ENCODE data around the gene SYNPO2. TPM values are rescaled to one million over a fixed set of nuclear protein-coding genes. Genes with fewer than 3 reads are reported as not detected.
"Not testable (repeated sequence)": the region's sequence is repeated elsewhere in the genome, so short reads cannot be mapped to it uniquely, and the experiment has no call there.

The SYNPO2 gene
- total and polyA plus RNA-seq, 3 donors from 2014 or later: 29.1 to 53.4 (median 44.3) TPM

DNA sequence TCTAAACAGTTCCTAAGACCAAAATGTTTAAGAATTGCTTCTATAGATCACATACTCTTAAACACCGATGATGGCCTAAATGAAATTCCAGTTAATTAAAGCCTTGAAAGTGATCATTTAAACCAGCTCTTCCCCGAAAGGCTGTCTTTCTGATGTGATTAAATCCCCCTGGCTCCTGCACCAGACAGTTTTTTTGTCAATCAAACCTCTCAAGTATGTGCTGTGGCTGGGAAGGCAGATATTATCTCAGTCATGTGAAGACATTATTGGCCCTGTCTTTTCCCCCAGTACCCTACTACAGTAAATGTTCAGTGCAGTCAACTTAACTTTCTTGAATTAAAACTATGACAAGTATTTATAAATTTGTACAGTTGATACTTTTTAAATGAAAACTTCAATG is 126.0 kb downstream of the SYNPO2 start:
- Histone ChIP-seq H3K27ac (no peak overlapping the region), H3K4me3 (no peak overlapping the region), H3K9me3 (no peaks in the 10 kb centered on the region), H3K4me1 (no peaks in the 10 kb centered on the region), H3K36me3 (ENCODE audit: low read depth, missing control alignments) (no peaks in the 10 kb centered on the region), H3K27me3 (no peaks in the 10 kb centered on the region)
- WGBS, 2 donors: 90 to 95% methylated on average over 2 of the region's 2 CpGs
- intact Hi-C loops (cut with DNase I; ENCODE audit: low total_unique reads): no loop called here
- TF ChIP-seq, protein P1, sequence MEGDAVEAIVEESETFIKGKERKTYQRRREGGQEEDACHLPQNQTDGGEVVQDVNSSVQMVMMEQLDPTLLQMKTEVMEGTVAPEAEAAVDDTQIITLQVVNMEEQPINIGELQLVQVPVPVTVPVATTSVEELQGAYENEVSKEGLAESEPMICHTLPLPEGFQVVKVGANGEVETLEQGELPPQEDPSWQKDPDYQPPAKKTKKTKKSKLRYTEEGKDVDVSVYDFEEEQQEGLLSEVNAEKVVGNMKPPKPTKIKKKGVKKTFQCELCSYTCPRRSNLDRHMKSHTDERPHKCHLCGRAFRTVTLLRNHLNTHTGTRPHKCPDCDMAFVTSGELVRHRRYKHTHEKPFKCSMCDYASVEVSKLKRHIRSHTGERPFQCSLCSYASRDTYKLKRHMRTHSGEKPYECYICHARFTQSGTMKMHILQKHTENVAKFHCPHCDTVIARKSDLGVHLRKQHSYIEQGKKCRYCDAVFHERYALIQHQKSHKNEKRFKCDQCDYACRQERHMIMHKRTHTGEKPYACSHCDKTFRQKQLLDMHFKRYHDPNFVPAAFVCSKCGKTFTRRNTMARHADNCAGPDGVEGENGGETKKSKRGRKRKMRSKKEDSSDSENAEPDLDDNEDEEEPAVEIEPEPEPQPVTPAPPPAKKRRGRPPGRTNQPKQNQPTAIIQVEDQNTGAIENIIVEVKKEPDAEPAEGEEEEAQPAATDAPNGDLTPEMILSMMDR (IDR thresholded peaks at IDR 0.05): no peak
- TF ChIP-seq POLR2A (IDR thresholded peaks at IDR 0.05): no peak
- no peak for DNase-seq

DNA sequence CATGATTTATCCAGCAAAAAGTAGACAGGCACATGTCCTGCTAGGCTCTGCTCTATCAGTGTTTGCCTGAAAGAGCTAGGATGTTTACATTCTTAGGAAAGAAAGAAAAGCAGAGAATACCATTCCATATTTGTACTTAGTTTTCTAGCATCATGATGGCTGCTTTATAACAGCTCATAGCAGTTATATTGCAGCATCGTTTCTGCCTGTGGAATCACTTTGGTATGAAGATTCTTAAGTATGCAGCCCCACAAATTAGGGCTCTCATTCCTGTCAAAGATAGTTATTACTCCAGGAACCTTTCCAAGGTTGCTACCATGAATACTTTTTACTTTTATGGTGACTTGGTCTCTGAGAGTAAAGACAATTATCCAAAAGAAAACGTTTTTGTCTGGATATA is 128.0 kb downstream of the SYNPO2 start:
- WGBS, 2 donors: 18 to 25% methylated on average over 2 of the region's 2 CpGs

DNA sequence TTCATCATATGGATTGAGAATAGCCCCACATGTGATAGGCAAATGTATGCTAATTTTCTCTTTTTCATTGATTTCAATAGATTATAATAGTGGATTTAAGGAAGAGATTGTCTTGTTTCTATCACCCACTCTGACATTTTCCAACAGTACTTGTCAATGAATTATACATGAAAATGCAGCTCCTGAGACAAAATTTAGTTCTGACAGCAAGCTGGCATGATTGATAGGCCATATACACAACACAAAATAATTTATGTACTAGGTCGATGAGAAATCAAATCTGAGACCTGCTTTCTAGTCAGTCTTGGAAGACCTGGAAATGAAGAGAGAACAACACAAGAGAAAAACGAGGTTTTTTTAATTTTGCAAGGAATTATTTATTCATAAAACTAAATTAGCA is 129.0 kb downstream of the SYNPO2 start:
- no peak for TF ChIP-seq POLR2A (IDR thresholded peaks at IDR 0.05)
- TF ChIP-seq, protein P1 (IDR thresholded peaks at IDR 0.05): no peak
- no peaks in the 10 kb centered on the region for H3K36me3 ChIP-seq (ENCODE audit: low read depth, missing control alignments)
- no peaks in the 10 kb centered on the region for H3K4me1 ChIP-seq
- H3K27ac ChIP-seq: no peak overlapping the region
- 76 to 84% methylated on average over 2 of the region's 2 CpGs for WGBS, 2 donors
- no peaks in the 10 kb centered on the region for H3K9me3 ChIP-seq
- DNase-seq: no peak
- H3K27me3 ChIP-seq: no peaks in the 10 kb centered on the region
- intact Hi-C loops (cut with DNase I; ENCODE audit: low total_unique reads): no loop called here
- H3K4me3 ChIP-seq: no peak overlapping the region

More for the DNA sequence above, 128.0 kb downstream of the SYNPO2 start:
- Histone ChIP-seq H3K27me3 (no peaks in the 10 kb centered on the region), H3K9me3 (no peaks in the 10 kb centered on the region), H3K36me3 (ENCODE audit: low read depth, missing control alignments) (no peaks in the 10 kb centered on the region), H3K27ac (no peak overlapping the region), H3K4me1 (no peaks in the 10 kb centered on the region), H3K4me3 (no peak overlapping the region)
- TF ChIP-seq, protein P1 (IDR thresholded peaks at IDR 0.05): no peak
- no peak for TF ChIP-seq POLR2A (IDR thresholded peaks at IDR 0.05)
- intact Hi-C loops (cut with DNase I; ENCODE audit: low total_unique reads): no loop called here
- DNase-seq: no peak

DNA sequence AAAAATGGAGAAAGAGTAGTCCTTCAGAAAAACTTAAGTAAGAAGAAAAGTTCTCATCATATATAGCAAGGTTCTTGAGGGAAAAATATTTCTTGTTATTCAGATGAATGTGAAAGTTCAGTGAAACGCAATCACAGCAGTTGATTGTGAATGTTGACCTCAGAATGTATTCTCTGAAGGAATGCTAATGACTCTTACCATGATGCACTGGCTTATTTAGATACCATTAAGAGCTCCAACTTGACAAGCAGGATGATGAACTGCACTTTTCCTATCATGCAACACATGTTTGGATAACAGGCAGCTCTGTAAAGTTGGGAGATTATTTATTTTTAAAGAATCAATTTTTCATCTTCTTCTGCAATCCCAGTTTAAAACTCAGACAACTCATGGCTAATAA is 131.5 kb downstream of the SYNPO2 start:
- H3K4me3 ChIP-seq: no peak overlapping the region
- H3K9me3 ChIP-seq: no peaks in the 10 kb centered on the region
- WGBS, 2 donors: 55 to 71% methylated on average over 1 of the region's 1 CpG
- no peaks in the 10 kb centered on the region for H3K4me1 ChIP-seq
- H3K27me3 ChIP-seq: no peaks in the 10 kb centered on the region
- intact Hi-C loops (cut with DNase I; ENCODE audit: low total_unique reads): no loop called here
- DNase-seq: no peak
- H3K27ac ChIP-seq: no peak overlapping the region
- no peak for TF ChIP-seq POLR2A (IDR thresholded peaks at IDR 0.05)
- TF ChIP-seq, protein P1 (IDR thresholded peaks at IDR 0.05): no peak
- H3K36me3 ChIP-seq (ENCODE audit: low read depth, missing control alignments): no peaks in the 10 kb centered on the region

DNA sequence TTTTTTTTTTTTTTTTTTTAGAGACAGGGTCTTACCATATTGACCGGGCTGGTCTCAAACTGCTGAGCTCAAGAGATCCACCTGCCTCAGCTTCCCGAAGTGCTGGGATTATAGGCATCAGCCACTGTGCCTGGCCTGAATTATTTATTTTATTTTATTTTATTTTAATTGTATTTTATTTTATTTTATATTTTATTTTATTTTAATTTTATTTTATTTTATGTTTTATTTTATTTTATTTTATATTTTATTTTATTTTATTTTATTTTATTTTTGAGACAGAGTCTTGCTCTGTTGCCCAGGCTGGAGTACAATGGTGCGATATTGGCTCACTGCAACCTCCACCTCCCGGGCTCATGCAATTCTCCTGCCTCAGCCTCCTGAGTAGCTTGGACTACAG is 133.9 kb downstream of the SYNPO2 start:
- WGBS, 2 donors: 95 to 98% methylated on average over 4 of the region's 4 CpGs
- H3K4me3 ChIP-seq; DNase-seq; H3K4me1 ChIP-seq; H3K27ac ChIP-seq; H3K9me3 ChIP-seq; intact Hi-C loops (cut with DNase I; ENCODE audit: low total_unique reads); H3K36me3 ChIP-seq (ENCODE audit: low read depth, missing control alignments); H3K27me3 ChIP-seq: not testable (repeated sequence)

Measured in testis (tissue), 3 donors.